ENCODE data around the gene SEC22C. TPM values are rescaled to one million over a fixed set of nuclear protein-coding genes. Genes with fewer than 3 reads are reported as not detected.

The SEC22C gene
- 83.0 and 100 TPM in 2 replicates for total RNA-seq

GRCh38 chr3:42581709-42582473 is at the start of gene SEC22C:
Gene SEC22C (minus strand): TSS chr3:42581967. CDS start chr3:42569046, 12,921 bp downstream.

GRCh38 chr3:42600111-42600957 is 18.6 kb upstream of the SEC22C start, which contains the start of gene NKTR:
Gene NKTR (plus strand): TSS chr3:42600686. CDS start chr3:42601007, 321 bp downstream.

GRCh38 chr3:42502429-42503250 is 79.1 kb downstream of the SEC22C start, which contains the start of gene VIPR1:
Gene VIPR1 (plus strand): TSS chr3:42502643. CDS start chr3:42502736, 93 bp downstream.

Other genes with a start within 250 kb of the SEC22C start
- gene LYZL4, start 171.4 kb downstream of the SEC22C start, total RNA-seq = not detected in 2 replicates
- 0.14 and 3.2 TPM in 2 replicates for gene VIPR1, start 79.3 kb downstream of the SEC22C start, total RNA-seq
- 31.9 and 36.4 TPM in 2 replicates for gene SS18L2, start 8.9 kb upstream of the SEC22C start, total RNA-seq
- gene NKTR, start 18.7 kb upstream of the SEC22C start, total RNA-seq = 154 and 162 TPM in 2 replicates
- gene ZBTB47, start 71.7 kb upstream of the SEC22C start, total RNA-seq = 10.0 and 11.6 TPM in 2 replicates
- under 0.01 TPM in 1 of 2 replicates, not detected in the other for gene KLHL40, start 103.6 kb upstream of the SEC22C start, total RNA-seq
- not detected in 2 replicates for gene HHATL, start 120.8 kb upstream of the SEC22C start, total RNA-seq
- gene CCDC13, start 191.3 kb upstream of the SEC22C start, total RNA-seq = 0.07 and 0.40 TPM in 2 replicates
- 205 and 212 TPM in 2 replicates for gene HIGD1A, start 222.5 kb upstream of the SEC22C start, total RNA-seq
- 0.07 TPM in 1 of 2 replicates, not detected in the other for gene ACKR2, start 227.5 kb upstream of the SEC22C start, total RNA-seq